ENCODE results near the gene KDM7A. TPM values are rescaled to one million over a fixed set of nuclear protein-coding genes. Genes with fewer than 3 reads are reported as not detected.

The KDM7A gene
- total RNA-seq, 1 experiment from 2014 or later: 7.1 TPM

DNA sequence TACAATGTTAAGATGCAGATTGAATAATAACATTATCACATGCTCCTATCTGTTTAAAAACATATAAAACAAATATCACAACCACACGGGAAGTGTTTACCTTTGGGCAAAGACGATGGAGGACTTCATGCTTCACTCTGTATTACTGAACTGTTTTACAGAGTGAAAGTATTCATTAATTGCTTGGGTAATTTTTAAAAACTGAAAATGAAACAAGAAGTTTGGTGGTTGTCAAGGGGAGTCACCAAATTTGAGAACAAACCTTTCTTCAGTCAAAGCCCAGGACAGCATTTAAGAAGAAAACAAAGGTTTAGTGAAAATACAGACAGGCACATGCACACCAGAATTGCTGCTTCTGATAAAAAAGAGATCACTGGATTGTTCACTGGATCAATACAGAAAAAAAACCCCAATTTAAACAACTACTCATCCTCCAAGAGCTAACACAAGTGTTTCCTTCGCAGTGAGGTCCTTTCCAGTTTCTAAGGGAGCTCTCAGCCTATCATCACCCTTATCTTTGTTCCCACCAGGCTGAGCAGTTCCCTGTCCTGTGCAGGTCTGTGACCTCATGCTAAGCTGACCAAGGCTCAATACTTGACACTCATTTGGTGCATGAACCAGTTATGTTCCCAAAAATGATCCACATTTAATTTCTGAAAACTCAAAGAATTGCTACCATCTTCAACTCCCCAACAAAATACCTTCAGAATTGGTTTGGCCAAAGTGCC is 122.8 kb downstream of the KDM7A start:
- no peak for DNase-seq
- H3K4me3 ChIP-seq (ENCODE audit: insufficient read depth, low read depth, low read length): no peak overlapping the region
- no peaks in the 10 kb centered on the region; the same call in 1 of the 2 replicates for H3K36me3 ChIP-seq (replicated peaks; ENCODE audit: control insufficient read depth, insufficient read depth, low read length)
- H3K27me3 ChIP-seq (ENCODE audit: control insufficient read depth, insufficient read depth, low read length): no peaks in the 10 kb centered on the region

DNA sequence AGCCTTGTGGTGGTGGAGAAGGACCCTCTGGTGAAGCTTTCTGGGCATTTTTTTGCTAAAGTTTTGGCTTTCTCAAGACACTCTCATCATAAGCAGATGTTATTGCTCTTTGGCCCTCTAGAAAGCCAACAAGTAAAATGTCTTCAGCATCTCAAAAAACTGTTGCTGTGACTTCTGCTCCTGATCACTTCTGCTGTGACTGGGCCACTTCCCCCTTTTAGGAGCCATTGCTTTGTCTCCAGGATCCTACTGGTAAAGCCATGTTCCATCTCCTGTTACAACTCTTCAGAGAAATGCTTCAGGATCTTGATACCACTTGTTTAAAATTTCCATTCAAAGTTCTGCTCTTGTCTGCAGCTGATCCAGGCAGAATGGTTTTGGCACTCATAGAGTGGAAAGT is 125.0 kb downstream of the KDM7A start:
- no peaks in the 10 kb centered on the region for H3K27me3 ChIP-seq (ENCODE audit: control insufficient read depth, insufficient read depth, low read length)
- H3K36me3 ChIP-seq (replicated peaks; ENCODE audit: control insufficient read depth, insufficient read depth, low read length): no peaks in the 10 kb centered on the region; the same call in 1 of the 2 replicates
- DNase-seq: no peak
- no peak overlapping the region for H3K4me3 ChIP-seq (ENCODE audit: insufficient read depth, low read depth, low read length)

DNA sequence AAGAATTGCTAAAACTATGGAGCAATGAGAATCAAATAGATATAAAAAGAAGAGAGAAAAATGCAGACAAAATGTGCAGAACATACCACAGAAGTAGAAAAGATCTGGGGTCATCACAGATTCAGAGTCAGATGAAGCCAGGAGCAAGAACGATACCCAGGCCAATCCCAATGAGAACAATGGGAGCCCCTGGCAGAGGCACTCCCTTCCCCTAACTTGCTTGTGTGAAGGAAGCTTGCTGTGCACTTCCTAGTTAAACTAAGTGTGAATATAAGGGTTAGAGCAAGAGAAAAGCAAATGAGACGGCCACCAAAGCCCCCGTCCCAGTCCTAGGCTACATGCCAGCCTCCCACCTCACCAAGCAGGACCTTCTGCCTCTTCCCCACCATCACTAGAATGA is 126.7 kb downstream of the KDM7A start:
- DNase-seq: no peak
- Histone ChIP-seq H3K36me3 (replicated peaks; ENCODE audit: control insufficient read depth, insufficient read depth, low read length) (no peaks in the 10 kb centered on the region; the same call in 1 of the 2 replicates), H3K4me3 (ENCODE audit: insufficient read depth, low read depth, low read length) (no peak overlapping the region), H3K27me3 (ENCODE audit: control insufficient read depth, insufficient read depth, low read length) (no peaks in the 10 kb centered on the region)

GRCh38 chr7:140049339-140050024 is 127.3 kb downstream of the KDM7A start:
- no peaks in the 10 kb centered on the region for H3K27me3 ChIP-seq (ENCODE audit: control insufficient read depth, insufficient read depth, low read length)
- DNase-seq: no peak
- H3K36me3 ChIP-seq (replicated peaks; ENCODE audit: control insufficient read depth, insufficient read depth, low read length): no peaks in the 10 kb centered on the region; the same call in 1 of the 2 replicates
- no peak overlapping the region for H3K4me3 ChIP-seq (ENCODE audit: insufficient read depth, low read depth, low read length)

GRCh38 chr7:140048989-140049338 is 127.8 kb downstream of the KDM7A start:
- no peaks in the 10 kb centered on the region for H3K27me3 ChIP-seq (ENCODE audit: control insufficient read depth, insufficient read depth, low read length)
- H3K36me3 ChIP-seq (replicated peaks; ENCODE audit: control insufficient read depth, insufficient read depth, low read length): no peaks in the 10 kb centered on the region; the same call in 1 of the 2 replicates
- DNase-seq: no peak
- H3K4me3 ChIP-seq (ENCODE audit: insufficient read depth, low read depth, low read length): no peak overlapping the region

DNA sequence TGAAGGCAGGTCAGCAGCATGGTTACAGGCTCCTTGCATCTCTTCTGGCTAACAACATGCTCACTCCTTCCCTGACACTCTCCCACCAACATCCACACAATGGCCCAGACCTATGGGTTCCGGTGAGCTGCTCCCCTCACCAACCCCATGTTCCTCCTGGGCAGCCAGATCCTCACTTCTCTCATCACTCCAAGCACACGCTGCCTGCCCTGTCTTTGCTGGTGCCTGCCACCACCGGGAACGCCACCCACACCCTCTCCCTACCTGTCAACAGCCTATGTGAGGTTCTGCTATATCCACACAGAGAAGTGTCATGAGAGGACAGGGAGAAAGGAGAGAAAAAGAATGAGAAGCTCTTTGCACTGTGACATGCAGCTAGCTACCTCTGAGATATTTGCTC is 128.6 kb downstream of the KDM7A start:
- no peak for DNase-seq
- Histone ChIP-seq H3K36me3 (replicated peaks; ENCODE audit: control insufficient read depth, insufficient read depth, low read length) (no peaks in the 10 kb centered on the region), H3K27me3 (ENCODE audit: control insufficient read depth, insufficient read depth, low read length) (no peaks in the 10 kb centered on the region), H3K4me3 (ENCODE audit: insufficient read depth, low read depth, low read length) (no peak overlapping the region)

DNA sequence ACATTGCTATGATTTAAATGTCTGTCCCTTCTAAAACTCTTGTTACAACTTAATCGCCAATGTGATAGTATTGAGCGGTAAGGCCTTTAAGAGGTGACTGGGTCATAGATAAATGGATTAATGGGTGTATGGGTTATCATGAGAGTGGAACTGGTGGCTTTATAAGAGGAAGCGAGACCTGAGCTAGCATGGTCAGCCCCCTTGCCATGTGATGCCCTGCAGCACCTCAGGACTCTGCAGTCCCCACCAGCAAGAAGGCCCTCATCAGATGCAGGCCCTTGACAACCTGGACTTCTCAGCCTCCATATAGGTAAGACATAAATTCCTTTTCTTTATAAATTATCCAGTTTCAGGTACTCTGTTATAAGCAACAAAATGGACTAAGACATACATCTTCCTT is 129.6 kb downstream of the KDM7A start:
- Histone ChIP-seq H3K27me3 (ENCODE audit: control insufficient read depth, insufficient read depth, low read length) (no peaks in the 10 kb centered on the region), H3K4me3 (ENCODE audit: insufficient read depth, low read depth, low read length) (no peak overlapping the region), H3K36me3 (replicated peaks; ENCODE audit: control insufficient read depth, insufficient read depth, low read length) (no peaks in the 10 kb centered on the region)
- no peak for DNase-seq

DNA sequence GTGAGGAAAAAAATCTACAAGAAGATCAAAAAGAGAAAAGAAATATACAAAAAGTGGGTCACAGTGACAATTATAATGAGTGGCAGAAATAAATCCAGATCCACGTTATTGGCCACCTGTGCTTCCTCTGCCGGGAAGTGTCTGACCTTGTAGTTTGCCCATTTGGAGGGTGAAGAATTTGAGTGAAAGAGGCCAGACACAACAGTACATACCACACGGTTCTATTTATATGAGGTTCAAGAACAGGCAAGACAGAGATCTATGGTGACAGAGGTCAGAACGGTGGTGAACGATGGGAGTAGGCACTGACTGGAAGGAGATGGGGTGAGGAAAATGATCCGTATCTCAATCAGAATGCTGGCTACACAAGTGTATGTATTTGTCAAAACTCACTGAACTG is 131.1 kb downstream of the KDM7A start:
- DNase-seq: no peak
- H3K4me3 ChIP-seq (ENCODE audit: insufficient read depth, low read depth, low read length): no peak overlapping the region
- no peaks in the 10 kb centered on the region for H3K36me3 ChIP-seq (replicated peaks; ENCODE audit: control insufficient read depth, insufficient read depth, low read length)
- H3K27me3 ChIP-seq (ENCODE audit: control insufficient read depth, insufficient read depth, low read length): no peaks in the 10 kb centered on the region

DNA sequence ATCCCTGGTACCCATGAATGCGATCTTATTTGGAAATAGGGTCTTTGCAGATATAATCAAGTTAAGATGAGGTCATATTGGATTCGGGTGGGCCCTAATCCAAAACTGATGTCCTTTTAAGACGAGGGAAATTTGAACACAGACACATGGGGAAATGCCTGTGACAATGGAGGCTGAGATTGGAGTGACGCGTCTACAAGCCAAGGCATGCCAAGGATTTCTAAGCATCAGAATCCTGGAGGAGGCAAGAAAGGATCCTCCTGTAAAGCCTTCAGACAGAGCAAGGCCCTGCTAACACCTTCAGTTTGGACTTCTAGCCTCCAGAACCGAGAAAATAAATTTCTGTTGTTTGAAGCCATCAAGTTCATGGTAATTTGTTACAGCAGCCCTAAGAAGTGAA is 132.5 kb downstream of the KDM7A start:
- no peak for DNase-seq
- Histone ChIP-seq H3K27me3 (ENCODE audit: control insufficient read depth, insufficient read depth, low read length) (no peaks in the 10 kb centered on the region), H3K4me3 (ENCODE audit: insufficient read depth, low read depth, low read length) (no peak overlapping the region), H3K36me3 (replicated peaks; ENCODE audit: control insufficient read depth, insufficient read depth, low read length) (no peaks in the 10 kb centered on the region)

GRCh38 chr7:140042386-140042670 is 134.5 kb downstream of the KDM7A start:
- no peaks in the 10 kb centered on the region for H3K27me3 ChIP-seq (ENCODE audit: control insufficient read depth, insufficient read depth, low read length)
- H3K4me3 ChIP-seq (ENCODE audit: insufficient read depth, low read depth, low read length): no peak overlapping the region
- no peaks in the 10 kb centered on the region; the same call in 1 of the 2 replicates for H3K36me3 ChIP-seq (replicated peaks; ENCODE audit: control insufficient read depth, insufficient read depth, low read length)
- DNase-seq: no peak

DNA sequence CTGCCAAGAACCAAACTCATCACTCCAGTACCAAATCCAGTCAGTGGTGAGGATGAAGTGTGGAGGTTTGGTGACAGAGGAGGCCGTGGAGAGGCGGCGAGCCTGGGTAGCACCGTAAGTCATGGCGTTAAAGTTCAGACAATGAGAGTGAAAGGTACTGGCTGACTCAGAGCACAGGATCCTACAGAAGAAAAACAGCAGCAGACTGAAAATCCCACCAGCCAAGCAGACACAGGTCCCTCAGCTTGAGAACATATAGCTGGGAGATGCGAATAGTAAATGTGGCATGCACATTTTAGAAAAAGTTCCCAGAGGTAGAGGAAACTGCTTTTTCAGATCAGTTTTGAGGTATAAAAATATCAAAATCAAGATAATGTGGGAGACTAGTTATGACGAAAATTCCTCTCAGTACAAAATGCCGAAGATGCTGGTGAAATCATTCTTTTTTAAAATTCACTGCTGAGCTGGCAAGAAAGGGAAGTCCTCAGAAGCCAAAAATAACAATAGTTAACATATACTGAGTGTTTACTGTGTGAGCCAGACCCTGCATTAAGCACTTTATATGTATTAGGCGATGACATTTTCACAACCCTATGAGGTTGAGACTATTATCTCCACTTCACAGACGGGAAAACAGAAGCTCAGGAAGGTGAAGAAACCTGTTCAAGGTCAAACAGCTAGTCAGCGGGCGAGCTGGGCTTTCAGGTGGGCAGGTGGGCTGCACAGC is 135.0 kb downstream of the KDM7A start:
- no peaks in the 10 kb centered on the region for H3K27me3 ChIP-seq (ENCODE audit: control insufficient read depth, insufficient read depth, low read length)
- DNase-seq: no peak
- H3K4me3 ChIP-seq (ENCODE audit: insufficient read depth, low read depth, low read length): no peak overlapping the region
- H3K36me3 ChIP-seq (replicated peaks; ENCODE audit: control insufficient read depth, insufficient read depth, low read length): no peaks in the 10 kb centered on the region; the same call in 1 of the 2 replicates

GRCh38 chr7:140039896-140040295 is 136.9 kb downstream of the KDM7A start:
- DNase-seq: no peak
- H3K4me3 ChIP-seq (ENCODE audit: insufficient read depth, low read depth, low read length): no peak overlapping the region
- no peaks in the 10 kb centered on the region; the same call in 1 of the 2 replicates for H3K36me3 ChIP-seq (replicated peaks; ENCODE audit: control insufficient read depth, insufficient read depth, low read length)
- no peaks in the 10 kb centered on the region for H3K27me3 ChIP-seq (ENCODE audit: control insufficient read depth, insufficient read depth, low read length)

DNA sequence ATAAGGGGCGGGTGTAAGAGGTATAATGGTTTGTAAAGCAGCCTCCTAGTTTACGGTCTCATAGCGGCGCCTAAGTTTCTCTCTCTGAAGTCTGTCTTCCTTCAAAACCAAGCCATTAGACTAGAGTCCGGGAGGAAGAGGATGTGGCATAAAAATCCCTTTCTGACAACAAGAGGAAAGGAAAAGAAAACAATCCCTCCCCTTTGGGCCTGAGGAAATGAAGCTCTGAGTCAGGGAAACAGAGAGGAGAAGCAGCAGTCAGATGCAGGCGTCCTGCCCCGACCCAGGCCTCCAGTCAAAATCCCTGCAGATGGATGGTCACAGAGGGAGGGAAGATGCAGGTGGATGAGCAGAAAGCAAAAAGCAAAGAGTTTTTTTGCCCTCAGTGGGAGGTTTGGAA is 137.7 kb downstream of the KDM7A start:
- no peak for DNase-seq

DNA sequence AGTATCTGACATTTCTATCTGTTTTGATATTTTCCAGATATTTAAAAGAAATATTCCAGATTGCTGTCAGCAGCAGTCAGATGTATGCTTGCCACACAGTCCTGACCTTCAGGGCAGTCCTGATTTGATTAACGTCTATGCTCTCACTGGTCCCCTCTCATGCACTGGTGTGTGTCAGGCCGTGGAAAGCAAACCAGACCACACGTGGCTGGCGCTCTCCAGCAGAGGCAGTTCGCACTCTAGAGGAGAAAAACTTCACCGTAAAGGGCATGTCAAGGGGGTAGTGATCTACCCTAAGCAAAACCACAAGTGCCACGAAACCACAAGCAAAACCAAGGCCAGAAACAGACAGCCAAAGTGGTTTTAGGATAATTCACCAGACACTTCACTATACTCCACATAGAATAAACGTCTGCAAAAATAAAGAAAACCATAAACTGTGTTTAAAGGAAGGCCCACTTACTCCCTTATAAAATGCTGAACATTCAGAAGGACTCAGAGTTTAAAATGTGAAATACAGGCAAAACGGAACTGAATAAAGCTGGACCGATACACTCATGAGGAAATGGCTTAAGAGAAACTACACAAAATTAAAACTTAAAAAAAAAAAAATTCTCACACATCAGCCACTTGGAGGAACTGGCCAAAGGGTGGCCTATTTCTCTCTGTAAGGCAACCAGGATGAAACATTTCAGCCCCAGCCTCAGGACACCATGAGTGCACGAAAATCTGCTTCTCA is 140.4 kb downstream of the KDM7A start:
- Histone ChIP-seq H3K27me3 (ENCODE audit: control insufficient read depth, insufficient read depth, low read length) (no peaks in the 10 kb centered on the region), H3K36me3 (replicated peaks; ENCODE audit: control insufficient read depth, insufficient read depth, low read length) (no peaks in the 10 kb centered on the region; the same call in none of the 2 replicates), H3K4me3 (ENCODE audit: insufficient read depth, low read depth, low read length) (no peak overlapping the region)
- no peak for DNase-seq

More for the DNA sequence above, 137.7 kb downstream of the KDM7A start:
- H3K36me3 ChIP-seq (replicated peaks; ENCODE audit: control insufficient read depth, insufficient read depth, low read length): no peaks in the 10 kb centered on the region; the same call in 1 of the 2 replicates
- H3K27me3 ChIP-seq (ENCODE audit: control insufficient read depth, insufficient read depth, low read length): no peaks in the 10 kb centered on the region
- no peak overlapping the region for H3K4me3 ChIP-seq (ENCODE audit: insufficient read depth, low read depth, low read length)

Data from H7 (cell line).